GM19025 (cell line): Measurements from ENCODE around the gene AMBRA1.
"Not testable (repeated sequence)": the region's sequence is repeated elsewhere in the genome, so short reads cannot be mapped to it uniquely, and the experiment has no call there.

Experiments used
- ATAC-seq: cut with Tn5 transposase; IDR thresholded peaks from one replicate; pipeline ENCODE4 v1.9.1; 2021; ENCODE audit warnings: mild to moderate bottlenecking, low read depth, moderate library complexity; ENCODE audit not compliant: unreplicated experiment

Gene AMBRA1

DNA sequence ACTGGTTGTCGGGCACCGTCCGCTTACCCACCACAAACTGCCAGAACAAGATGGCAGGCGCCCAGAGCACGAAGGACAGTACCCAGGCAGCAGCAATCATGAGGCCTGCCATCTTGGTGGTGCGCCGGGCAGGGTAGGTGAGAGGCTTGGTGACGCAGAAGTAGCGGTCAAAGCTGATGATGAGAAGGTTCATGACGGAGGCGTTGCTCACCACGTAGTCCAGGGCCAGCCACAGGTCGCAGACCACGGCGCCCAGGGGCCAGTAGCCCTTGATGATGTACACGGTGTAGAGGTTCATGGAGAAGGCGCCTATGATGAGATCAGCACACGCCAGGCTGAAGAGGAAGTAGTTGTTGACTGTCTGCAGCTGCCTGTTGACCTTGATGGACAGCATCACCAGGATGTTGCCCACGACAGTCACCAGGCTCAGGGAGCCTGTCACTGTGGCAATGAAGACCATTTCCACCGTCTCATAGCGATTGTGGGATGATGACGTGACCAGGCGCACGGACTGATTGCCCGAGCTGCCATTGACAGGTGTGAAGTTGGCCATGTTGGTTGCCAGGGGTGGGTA lies 207.7 kb downstream of the AMBRA1 start:
- ATAC-seq: no peak

DNA sequence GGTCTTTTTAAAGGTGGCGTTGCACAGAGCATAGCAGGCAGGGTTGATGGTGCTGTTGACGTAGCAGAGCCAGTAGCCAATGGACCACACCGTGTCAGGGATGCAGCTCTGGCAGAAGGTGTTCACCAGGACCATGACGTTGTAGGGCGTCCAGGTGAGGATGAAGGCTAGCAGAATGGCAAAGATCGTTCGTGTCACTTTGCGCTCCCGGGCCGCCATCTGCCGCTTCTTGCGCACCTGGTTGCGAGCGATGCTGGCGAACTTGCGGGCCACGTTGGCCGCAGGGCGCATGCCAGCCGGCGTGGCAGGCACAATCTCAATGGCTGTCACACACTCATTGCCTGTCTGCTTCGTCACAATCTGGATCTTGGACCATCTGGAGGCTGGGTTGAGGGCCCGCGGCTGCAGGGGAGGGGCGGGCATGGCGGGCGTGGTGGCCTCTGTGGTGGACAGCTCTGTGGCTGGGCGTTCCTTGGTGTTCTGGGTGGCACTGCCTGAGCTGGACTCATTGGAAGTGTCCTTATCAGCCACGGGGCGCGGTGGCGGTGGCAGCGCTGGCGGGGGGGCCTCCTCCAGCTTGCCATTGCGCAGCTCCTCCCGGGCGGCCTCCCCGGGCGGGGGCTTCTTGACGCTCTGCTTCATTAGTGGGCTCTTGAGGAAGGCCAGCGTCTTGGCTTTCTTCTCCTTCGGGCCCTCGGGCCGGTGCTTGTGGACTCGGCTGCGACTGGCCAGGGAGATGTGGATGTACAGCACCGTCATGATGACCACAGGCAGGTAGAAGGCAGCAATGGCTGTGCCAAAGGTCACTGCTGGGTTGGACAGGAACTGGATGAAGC lies 208.4 kb downstream of the AMBRA1 start:
- ATAC-seq: no peak

DNA sequence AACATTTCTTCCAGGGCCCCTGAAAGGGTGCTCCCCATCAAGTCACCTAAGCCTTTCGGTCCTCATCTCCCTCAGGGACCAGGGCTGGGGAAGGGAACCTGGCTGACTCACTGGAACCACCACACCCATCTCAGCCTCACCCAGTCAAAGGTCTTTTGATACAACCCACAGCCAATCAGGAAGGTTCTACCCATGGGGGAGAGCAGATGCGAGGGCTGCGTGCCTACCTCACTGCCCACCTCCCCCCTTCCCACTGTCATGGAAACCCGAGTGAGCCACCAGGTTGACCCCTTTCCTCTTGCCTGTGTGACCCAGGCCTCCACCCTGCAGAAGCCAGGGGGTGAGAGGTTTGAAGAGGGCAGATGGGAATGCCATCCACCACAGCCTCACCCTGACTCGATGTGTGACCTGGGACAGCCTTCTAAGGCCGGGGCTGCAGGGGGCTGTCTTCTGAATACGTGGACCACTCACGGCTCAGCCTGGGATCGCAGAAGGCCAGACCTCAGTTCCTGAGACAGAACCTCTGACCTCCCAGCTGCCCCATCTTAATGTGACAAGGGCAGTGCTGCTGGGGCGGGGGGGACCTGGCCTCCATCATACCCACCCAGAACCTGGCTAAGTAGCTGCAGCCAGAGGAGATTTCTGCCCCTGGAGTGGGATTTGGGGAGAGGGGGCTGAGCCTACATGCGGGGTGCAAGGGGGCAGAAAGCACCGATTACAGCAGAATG lies 209.7 kb downstream of the AMBRA1 start:
- ATAC-seq: no peak

DNA sequence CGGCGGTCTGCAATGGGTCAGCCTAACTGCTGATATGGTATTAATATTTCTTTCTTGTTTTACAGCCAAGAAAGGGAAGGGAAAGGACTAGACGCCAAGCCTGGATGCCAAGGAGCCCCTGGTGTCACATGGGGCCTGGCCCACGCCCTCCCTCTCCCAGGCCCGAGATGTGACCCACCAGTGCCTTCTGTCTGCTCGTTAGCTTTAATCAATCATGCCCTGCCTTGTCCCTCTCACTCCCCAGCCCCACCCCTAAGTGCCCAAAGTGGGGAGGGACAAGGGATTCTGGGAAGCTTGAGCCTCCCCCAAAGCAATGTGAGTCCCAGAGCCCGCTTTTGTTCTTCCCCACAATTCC lies 210.4 kb downstream of the AMBRA1 start:
- no peak for ATAC-seq

DNA sequence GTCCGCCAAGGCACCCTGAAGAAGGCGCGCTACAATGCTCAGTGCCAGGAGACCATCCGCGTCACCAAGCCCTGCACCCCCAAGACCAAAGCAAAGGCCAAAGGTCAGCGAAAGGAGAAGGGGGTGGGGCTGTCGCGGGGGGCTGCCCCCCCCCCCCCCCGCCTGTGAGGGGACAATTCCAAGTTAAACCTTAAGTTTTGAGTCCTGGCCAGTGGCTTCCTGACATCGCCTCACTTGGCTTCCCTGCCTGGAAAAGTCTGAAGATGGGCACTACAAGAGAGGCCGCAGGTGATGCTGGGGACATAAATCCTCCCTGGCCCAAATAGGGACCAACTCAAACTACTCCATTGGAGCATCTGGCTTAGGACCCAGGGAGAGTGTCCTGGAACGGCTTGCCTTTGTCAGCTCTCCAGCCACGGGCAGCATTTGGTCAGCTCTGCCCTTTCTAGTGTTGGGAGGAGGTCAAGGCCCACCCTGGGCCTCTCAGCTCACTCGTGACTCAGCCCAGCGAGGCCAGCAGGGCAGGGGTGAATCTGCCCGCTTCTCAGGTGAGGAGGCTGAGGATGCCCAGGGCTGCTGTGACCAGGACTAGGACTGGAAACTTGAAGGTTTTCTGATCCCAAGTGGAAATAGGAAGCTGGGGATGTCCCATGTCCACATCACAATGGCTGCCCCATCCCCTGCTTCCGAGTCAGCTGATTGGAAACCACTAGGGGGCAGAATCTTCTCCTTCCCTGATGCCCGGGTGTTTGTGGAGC lies 211.0 kb downstream of the AMBRA1 start:
- ATAC-seq: no peak

DNA sequence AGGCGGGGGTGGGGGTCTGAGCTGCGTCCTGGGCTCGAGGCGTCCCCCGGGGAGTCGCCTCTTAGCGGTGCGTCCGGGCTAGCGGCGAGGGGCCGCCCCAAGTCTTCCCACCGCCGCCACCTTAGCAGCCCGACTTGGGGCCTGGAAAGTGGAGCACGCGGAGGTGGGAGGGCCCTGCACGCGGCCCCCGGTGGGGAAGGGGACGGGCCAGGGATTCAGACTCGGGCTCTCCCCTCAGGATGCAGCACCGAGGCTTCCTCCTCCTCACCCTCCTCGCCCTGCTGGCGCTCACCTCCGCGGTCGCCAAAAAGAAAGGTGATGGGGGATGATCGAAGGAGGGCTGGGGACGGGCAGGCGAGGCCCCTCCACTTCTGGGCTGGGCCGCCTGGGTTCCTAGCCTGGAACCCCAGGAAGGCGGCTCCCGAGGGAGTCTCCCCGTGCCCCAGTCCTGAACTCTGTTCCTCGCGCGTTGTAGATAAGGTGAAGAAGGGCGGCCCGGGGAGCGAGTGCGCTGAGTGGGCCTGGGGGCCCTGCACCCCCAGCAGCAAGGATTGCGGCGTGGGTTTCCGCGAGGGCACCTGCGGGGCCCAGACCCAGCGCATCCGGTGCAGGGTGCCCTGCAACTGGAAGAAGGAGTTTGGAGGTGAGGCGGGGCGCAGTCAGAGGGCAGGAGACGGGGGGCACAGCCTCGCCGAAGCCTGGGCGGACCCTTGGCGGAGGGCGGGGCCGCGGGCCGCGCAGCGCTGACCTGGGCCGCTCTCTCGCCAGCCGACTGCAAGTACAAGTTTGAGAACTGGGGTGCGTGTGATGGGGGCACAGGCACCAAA lies 211.8 kb downstream of the AMBRA1 start:
- ATAC-seq: no peak

DNA sequence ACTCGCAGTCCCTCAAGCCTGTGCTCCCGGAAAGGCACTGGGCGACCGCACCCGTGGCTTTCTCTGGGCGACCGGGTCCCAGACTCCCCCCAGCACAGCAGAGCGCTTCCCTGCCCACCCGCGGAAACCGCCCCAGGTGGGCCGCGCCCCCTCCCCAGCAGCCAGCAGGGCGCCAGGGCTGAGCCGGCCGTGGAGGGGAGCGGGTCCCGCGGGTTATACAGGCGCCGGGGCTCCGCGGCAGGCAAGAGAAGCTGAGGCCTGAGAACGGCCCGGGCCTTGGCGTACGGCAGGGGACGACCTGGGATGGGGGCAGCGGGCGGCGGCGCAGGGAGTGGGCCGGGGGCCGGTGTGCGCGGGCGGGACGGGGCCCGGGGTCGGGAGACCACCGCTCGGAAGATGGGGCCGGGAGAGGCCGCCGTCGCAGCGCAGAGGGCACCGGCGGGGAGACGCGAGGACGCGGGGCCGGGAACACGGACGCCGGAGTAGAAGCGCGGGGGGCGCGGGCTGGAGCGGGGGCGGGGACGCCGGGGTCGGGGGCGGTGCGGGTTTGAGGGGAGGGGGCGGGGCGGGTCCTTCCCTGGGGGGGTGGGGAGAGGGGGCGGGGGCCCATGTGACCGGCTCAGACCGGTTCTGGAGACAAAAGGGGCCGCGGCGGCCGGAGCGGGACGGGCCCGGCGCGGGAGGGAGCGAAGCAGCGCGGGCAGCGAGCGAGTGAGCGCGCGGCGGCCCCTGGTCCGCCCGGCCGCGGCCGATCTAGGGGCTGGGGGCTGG lies 212.6 kb downstream of the AMBRA1 start, which contains the start of gene MDK:
Gene MDK, plus strand, starts transcription at position 622 of the 771 bp plus-strand sequence. CDS start 389 bp downstream, outside the sequence.
- ATAC-seq: no peak

DNA sequence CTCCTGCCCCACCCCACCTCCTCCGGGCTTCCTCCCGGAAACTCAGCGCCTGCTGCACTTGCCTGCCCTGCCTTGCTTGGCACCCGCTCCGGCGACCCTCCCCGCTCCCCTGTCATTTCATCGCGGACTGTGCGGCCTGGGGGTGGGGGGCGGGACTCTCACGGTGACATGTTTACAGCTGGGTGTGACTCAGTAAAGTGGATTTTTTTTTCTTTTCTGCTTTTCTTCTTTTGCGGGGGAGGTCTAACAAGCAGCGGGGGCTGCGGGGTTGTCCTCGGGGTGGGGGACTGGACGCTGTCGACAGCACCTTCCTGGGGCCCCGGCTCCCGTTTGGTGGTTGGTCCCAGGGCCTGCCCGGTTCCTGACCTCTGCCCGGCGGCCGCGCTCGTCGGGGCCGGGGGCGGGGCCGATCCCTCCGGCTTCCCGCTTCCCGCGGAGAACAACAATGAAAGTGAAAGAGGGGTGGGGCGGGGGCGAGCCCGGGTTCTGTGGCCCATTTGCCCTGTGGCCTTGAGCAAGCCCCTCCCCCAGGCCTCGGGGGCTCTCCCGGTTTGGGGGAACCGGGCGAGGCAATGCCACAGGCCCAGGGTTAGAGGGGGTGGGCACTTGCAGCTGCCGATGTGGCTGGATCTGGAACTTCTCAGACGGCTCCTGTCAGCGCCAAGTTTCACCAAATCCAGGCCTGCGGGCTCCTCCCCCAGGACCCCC lies 213.3 kb downstream of the AMBRA1 start:
- no peak for ATAC-seq

DNA sequence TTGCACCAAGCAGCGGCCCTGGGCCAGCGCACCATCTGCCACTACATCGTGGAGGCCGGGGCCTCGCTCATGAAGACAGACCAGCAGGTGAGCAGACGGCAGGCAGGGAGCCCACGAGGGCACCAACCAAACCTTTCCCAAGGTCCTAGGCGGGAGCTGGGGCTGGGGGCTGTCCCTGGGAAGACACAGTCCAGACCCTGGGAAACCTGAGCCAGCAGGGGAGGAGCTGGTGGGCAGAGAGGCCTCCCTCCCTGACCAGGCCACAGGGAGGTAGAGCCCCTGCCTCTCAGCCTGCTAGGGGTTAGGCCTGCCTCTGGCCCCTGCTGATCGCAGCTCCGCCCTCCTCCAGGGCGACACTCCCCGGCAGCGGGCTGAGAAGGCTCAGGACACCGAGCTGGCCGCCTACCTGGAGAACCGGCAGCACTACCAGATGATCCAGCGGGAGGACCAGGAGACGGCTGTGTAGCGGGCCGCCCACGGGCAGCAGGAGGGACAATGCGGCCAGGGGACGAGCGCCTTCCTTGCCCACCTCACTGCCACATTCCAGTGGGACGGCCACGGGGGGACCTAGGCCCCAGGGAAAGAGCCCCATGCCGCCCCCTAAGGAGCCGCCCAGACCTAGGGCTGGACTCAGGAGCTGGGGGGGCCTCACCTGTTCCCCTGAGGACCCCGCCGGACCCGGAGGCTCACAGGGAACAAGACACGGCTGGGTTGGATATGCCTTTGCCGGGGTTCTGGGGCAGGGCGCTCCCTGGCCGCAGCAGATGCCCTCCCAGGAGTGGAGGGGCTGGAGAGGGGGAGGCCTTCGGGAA lies 214.1 kb downstream of the AMBRA1 start:
- not testable (repeated sequence) for ATAC-seq

DNA sequence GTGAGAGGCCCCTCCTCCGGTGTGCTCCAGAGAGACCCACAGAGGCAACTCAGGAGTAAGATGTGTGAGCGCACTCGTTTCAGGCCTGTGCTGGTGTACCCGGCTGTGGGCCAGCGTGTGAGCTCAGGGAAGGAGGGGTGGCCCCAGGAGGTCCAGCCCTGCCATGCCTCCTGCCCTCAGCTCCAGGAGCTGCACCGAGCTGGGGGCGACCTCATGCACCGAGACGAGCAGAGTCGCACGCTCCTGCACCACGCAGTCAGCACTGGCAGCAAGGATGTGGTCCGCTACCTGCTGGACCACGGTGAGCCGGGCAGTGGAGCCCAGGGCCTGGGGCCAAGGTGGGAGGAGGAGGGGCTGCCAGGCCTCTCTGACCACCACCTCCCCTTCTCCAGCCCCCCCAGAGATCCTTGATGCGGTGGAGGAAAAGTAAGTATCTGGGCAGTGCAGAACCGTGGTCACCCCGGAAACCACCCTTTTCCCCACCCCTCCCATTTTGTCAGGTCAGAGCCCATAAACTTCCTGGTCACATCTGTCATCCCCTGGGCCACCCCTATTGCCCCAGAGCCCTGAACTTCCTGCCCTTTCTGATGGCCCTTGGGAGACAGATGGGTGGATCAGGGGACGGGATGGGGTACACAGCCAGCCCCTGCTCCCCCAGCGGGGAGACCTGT lies 214.9 kb downstream of the AMBRA1 start:
- no peak for ATAC-seq

DNA sequence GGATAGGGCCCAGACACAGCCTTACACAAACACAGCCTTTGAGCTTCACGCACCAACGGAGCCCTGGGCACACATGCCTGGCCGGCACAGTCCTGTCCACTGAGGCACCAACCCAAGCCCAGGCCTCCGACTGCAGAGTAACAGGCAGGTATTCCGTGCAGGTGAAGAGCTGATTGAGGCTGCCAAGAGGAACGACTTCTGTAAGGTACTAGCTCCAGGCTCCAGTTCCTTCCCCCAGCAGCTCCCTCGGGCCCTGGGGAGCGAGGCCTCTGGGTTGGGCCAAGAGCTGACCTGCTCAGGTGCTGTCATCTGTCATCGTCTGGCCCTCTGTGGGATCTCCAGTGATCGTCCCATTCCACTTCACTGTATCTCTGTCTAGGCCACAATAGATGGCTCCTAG lies 215.5 kb downstream of the AMBRA1 start:
- no peak for ATAC-seq

DNA sequence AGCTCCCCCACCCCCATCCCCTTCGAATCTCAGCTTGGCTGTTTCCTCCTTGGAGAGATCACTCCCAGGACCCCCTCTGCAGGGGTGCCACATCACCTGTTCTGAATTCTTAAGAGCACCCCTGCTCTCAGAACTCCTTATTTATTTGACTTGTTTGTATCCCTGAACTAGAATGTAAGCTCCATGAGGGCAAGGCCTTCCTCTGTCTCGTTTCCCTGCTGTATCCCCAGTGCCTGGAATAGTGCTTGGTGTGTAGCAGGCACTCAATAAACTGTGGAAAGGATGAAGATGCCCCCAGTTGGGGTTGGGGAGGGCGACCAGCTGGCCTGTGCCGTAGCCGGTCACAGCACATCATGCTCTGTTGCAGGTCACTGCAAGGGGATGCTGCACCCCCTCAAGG lies 216.0 kb downstream of the AMBRA1 start:
- no peak for ATAC-seq

DNA sequence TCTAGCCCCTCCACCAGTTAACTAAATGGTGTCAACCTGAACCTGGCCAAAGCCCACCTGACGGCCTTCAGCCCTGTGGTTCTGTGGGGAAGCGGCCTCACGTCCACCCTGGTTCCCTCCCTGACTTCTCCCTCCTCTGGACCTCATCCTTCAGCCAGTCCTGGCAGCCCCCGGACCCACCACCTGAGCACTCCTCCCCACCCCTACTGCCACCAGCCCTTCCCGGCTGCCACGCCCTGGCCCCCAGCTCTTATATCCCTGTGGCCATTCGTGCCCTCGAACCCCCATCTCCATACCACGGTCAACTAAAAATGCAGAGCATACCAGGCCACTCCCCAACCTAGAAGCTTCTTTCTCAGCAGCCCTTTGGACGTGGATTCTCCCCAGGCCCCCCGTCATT lies 216.5 kb downstream of the AMBRA1 start:
- ATAC-seq: no peak

DNA sequence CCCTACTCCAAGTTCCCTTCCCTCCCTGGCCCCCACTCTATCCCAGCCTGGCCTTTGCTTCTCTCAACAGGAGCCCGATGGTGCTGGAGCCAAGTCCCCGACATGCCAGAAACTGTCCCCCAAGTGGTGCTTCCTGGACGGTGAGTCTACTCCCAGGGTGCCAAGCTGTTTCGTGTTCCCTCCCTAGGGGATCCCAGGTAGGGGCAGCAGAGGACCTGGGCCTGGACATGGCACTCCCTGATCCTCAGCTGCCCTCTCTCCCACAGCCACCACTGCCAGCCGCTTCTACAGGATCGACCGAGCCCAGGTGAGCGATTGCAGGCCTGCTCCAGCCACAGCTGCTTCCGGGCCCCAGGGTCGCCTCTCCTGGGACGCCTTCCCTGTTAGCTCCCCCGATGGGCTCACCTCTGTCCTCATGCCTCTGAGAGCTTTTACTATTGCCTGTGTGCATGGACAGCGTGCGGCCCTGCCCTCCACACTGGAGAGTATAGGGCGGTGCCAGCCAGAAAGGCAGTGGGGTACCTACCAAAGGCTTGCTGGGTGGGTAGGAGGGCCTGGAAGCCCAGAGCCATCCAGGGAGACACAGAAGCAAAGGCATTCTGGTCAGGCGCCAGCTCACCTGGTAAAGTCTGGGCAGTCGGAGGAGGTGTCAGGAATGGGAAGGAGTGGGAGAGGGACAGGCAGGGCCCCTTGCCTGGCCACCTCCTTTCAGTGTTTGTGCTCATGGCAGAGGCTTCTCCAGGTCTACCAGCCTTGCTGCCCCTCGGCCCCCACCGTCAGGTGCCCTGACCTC lies 217.4 kb downstream of the AMBRA1 start:
- no peak for ATAC-seq

DNA sequence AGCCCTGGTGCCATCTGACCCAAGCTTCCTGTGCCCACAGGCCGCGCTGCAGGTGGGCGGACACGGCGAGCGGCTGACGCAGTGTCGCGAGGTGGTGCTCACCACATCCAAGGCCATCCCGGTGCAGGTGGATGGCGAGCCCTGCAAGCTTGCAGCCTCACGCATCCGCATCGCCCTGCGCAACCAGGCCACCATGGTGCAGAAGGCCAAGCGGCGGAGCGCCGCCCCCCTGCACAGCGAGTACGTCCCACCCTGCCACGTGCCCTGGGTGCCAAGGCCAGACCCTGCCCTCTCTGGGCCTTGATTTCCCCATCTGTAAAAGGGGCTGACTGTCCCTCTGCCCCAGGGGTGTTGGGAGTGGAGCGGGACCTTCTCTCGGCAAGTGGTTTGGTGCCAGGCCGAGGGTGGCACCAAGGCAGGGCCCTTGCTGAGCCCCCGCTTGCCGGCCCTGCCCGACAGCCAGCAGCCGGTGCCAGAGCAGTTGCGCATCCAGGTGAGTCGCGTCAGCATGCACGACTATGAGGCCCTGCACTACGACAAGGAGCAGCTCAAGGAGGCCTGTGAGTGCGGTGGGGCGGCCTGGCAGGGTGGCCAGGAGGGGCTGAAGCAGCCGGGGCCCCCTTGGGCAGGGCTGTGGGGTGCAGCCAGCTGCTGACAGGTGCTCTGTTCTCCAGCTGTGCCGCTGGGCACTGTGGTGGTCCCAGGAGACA lies 218.3 kb downstream of the AMBRA1 start:
- ATAC-seq: no peak

DNA sequence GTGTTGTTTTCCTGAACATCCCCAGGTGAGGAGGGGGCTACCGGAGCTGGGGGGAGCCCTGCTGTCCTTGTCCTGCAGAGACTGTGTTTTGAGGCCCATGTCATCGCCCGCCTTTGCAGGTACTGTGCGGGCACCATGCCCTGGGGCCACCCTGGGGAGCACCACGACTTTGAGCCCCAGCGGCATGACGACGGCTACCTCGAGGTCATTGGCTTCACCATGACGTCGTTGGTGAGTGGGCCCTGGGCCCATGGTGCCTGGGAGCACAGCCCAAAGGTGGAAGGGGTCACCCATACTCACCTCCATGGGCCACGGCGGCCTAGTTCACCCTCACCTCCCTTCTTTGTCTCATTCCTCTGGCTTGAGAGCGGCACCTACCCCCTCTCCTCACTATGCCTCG lies 219.0 kb downstream of the AMBRA1 start:
- ATAC-seq: no peak
